Right renal cortex interstitium (tissue), 3 donors: ENCODE results near the gene GMIP. TPM values are rescaled to one million over a fixed set of nuclear protein-coding genes. Genes with fewer than 3 reads are reported as not detected.
"Not testable (repeated sequence)": the region's sequence is repeated elsewhere in the genome, so short reads cannot be mapped to it uniquely, and the experiment has no call there.

ENCODE experiments used
- DNase-seq, 3 donors: peaks; one replicate each; pipeline ENCODE4 v3.0.0-alpha.2; 2013; ENCODE audit warnings: low read depth in 3 of 3, low spot score in 2 of 3
- polyA plus RNA-seq, 3 donors: library from polyadenylated mRNA; unstranded; fragments of 120-200 nt; gene quantifications; one replicate each; pipeline ENCODE4 v1.2.1, GENCODE V29; 2013; ENCODE audit not compliant: insufficient read length in 3 of 3

GMIP gene
- polyA plus RNA-seq, 3 donors, result 4.1 to 4.5 (median 4.1) TPM

DNA sequence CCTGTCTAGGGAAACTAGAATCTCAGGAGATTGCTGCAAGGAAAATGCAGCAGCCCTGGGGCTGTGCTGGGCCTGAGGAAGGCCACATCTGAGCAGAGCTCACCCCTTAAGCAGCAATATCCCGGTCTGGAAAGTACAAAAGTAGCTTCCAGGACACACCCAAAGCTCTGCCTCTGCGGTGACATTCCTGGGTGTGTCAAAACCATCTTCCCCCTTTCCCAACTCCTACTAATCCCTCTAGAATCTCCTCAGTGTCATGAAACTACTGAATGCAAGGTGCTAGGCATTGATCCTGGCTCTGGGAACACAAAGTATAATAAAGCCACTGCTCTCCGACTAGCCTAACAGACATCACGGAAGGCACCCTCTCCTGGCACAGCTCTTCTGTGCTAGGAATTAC, 30.0 kb downstream of the GMIP start:
- no peak for DNase-seq

DNA sequence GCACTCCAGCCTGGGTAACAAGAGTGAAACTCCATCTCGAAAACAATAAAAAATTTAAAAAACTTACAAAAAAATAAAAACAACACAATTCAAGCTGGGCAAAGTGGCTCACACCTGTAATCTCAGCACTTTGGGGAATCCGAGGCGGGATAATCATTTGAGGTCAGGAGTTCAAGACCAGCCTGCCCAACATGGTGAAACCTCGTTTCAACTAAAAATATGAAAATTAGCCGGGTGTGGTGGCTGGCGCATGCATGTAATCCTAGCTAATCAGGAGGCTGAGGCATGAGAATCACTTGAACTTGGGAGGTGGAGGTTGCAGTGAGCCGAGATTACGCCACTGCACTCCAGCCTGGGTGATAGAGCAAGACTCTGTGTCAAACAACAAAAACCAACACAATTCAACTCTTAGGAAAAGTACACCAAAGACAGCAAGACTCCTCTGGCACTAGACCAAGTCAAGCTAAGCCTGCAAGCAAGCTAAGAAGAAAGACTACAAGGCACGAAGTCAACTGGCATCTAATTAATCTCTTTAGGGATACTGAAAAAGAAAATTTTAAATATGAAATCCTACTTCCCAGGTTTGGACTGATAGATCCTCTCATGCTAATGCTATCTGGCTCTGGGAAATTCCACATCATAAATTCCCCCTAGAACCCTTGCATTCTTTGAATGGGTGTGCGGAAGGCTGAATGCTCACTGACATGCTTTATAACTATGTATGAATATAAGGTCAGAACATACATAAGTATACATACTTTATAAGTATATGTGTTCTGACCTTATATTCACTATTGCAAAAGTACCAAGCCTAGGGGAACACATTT, 32.9 kb downstream of the GMIP start:
- DNase-seq, result no peak

DNA sequence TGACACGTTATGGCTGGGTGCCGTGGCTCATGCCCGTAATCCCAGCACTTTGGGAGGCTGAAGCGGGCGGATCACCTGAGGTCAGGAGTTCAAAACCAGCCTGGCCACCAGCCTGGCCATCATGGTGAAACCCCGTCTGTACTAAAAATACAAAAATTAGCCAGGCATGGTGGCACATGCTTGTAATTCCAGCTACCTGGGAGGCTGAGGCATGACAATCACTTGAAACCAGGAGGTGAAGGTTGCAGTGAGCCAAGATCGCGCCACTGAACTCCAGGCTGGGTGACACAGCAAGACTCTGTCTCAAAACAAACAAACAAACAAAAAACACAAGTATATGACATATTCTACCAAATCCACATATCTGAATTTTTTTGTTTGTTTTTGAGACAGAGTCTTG, 36.8 kb downstream of the GMIP start:
- not testable (repeated sequence) for DNase-seq

DNA sequence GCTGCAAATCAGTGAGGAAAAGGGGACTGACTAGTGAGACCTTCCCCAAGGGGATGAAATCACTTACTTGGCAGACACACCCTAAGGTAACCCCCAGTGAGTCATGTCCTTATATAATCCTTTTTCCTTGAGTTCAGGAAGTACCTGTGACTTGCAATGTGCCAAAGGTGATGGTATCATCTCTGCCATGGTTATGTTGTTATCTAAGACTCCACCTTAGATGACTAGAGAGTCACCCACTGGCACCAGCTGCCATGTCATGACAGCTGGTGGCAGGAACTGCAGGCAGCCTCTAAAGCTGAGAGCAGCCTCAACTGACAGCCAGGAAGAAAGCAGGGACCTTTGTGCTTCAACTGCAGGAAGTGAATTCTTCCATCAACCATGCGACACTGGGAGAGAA, 37.4 kb downstream of the GMIP start:
- DNase-seq, result no peak

DNA sequence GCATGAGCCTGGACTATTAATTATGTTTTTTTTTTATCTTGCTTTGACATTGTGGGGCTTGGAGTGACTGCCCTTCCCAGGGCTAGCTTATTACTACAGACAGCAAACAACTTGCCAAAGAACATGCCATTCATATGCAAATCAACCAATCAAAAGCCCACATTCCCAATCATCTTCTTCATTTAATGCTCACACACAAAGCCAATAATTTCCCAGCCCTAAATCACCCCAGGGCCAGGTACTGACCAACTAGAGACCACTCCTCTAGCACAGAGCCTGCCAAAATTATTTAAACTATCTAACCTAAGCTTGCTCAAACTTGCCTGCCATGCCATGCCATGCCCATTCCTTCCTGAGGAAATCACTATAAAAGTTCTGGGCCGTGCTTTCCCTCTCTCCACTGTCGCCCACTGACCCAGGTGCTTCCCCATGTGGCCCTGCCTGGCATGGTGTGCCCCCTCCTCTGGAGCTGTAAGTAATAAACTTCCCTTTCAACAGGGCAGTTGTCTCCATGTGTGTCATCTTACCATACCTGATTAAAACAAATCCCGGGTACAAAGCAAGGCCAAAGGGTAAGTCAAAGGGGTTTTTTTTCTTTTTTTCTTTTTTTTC, 40.6 kb downstream of the GMIP start:
- no peak for DNase-seq

DNA sequence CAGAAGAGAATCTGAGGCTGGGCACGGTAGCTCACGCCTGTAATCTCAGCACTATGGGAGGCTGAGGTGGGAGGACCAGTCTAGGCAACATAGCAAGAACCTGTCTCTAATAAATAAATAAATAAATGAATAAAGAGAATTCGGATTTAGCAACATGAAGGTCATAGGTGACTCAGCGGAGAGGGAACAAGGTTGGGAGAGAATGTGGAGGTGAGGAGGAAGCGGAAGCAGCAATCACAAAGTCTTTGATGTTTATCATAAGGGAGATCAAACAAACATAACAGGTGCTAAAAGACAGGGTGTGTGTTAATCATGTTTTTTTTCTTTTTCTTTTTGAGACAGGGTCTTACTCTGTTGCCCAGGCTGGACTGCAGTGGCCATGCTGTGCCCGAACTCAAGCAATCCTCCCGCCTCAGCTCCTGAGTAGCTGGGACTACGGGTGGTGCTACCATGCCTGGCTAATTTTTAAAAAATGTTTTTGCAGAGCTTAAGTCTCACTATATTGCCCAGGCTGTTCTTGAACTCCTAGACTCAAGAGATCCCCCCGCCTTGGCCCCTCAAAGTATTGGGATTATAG, 41.2 kb downstream of the GMIP start:
- no peak for DNase-seq

DNA sequence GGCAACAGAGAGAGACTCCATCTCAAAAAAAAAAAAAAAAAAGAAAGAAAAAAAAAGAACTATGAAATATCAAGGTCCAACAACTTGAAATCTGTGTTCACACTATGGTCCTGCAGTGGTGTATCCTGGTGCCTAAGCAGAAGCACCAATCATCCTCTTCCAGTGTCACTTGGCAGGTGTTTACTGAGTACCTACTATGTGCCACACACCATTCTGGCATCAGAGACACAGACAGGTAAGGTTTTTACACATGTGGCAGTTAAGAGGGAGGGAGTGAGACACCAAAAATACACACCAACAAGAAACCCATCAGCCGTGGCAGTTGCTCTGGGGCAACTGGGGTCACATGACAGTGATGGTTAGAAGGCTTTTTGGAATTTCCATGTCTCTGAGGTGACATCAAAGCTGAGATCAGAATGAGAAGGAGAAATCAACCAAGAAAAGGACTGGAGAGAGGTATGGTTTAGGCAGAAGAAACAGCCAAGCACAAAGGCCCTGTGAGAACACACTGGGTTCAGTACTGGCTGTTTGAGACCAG, 42.6 kb downstream of the GMIP start:
- DNase-seq, result no peak

DNA sequence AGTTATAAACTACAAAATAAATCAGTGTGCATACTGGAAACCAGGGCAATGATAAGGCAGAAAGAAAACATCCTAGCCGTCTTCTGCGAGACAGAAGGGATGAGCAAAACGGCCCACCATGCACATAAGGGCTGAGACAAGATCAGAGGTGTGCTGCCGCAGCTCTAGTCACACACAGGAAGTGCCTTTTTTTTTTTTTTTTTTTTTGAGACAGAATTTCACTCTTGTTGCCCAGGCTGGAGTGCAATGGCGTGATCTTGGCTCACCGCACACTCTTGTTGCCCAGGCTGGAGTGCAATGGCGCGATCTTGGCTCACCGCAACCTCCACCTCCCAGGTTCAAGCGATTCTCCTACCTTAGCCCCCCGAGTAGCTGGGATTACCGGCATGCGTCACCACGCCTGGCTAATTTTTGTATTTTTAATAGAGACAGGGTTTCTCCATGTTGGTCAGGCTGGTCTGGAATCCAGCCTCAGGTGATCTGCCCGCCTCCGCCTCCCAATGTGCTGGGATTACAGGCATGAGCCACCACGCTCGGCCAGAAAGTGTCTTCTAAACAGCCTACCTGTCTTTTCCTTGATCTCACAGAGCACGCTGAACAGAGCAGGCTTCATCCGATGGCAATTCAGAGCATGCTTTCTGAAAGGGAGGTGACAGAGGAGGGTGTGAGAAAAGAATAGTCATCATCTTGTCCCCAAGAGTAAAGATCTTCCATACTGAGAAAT, 44.6 kb downstream of the GMIP start:
- not testable (repeated sequence) for DNase-seq

DNA sequence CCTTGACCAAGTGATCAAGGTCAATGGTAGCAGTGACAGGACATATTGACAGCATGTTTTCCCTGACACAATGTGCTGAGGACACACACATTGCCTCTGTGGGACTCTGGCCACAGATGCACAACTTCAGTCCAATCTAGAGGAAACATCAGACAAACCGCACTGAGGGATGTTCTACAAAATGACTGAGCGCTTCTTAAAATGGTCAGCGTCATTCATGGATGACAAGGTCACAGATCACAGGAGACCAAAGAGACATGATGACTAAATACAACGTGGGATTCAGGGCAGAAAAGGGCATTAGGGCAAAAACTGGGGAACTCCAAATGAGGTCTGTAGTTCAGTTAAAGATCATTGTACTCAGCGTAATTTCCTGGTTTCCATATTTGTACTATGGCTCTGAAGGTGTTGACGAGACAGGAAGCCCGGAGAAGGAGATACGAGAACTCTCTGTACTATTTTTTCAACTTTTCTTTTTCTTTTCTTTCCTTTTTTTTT, 45.6 kb downstream of the GMIP start:
- DNase-seq, result no peak

DNA sequence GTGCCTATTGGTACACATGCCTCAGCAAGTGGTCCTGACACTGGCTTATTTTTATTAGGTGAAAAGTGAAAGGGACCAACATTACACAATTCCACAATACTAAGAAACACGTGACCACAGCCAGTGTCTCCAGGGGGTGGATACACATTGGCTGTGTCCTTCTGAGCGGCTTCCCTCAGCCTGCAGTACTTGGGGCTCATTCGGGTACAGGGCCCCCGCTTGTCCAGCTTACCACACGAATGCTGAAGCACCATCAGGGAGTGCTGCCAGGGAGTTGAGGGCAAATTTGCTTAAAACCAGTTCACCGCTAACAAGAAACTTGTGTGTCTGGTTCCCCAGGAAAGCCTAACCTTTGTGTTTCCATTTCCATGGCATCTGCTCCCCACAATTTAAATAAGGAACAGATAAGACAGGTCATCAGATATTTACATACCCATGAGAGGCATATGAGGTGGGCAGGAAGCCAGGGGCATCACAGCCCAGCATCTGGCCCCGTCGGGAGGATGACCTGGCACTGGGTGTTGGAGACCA, 48.2 kb downstream of the GMIP start:
- DNase-seq, result no peak

DNA sequence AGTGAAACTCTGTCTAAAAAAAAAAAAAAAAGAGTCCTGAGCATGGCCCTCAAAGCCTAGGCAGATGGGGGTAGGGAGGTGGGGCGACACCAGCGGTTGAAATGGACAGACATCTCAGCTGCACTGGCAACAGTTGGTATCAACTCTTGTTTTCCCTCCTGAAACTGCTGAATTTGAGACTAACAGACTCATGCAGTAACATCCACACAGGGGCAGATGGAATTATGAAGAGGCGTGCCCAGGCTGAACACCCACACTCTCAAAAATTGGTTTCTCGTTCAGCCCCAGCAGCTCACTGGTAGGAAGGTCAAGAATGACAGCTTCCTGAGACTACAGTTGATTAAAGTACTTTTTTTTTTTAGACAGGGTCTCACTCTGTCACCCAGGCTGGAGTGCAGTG, 49.1 kb downstream of the GMIP start:
- no peak for DNase-seq

DNA sequence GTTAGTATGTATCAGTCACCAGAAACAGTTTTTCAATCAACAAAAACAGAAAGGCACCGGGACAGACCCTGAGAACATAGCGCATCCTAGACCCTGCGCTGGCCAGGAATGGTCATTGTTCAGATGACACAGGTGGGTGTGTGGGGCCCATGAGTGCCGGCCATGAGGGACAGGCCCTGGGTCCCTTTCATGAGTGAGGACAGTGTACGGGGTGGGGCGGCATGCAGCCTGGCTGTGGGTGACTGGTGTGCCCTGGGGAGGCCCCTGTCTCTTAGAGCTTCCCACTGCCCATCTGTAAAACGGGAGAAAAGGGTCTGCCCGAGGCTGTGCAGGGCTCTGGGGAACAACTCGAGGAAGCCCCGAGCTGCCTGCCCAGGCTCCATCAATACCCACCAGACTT, 50.8 kb downstream of the GMIP start:
- DNase-seq, result no peak

DNA sequence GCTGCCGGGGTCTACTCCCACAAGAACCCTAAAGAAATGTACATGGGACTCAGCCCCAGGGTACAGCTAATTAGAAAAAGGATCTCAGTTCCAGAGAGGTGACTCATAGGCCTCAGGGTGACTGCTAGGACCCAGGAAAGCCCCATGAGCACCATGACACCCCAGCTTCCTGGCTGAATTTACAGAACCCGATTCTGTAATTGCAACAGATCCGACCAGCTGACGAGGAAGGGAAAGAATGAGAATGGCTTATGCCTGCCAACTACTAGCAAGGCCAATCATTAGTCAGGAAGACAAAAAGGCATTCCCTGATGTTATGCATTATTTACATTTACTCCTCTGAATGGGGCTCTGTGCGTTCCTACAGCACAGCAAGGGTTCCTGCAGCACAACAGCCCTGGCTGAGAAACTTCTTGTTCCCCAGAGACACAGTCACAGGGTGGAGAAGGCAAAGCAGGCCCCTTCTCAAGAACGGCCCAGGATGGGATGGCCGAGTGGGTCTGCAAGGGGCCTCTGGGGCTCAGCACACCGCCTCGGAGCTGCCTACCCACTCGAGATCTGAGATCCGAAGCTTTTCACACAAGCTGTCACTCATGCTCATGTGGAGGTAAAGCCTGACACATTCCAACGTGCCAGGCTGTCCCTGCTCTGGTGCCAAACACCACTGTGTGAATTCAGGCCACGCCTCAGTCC, 52.2 kb downstream of the GMIP start:
- no peak for DNase-seq

DNA sequence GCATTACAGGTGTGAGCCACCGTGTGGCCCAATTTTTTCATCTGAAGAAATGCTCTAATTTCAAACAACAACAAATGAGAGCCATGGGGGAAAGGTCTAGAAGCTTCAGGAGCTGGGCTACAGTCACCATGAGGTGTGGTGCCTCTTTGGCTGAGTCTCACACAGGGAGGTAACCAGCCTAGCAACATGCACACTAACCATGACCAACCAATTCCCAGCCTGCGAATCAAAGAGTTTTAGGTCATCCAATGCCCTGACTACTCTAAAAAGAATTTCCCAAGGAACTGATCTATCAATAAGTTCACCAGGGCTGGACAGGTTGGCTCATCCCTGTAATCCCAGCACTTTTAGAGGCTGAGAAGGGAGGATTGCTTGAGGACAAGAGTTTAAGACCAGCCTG, 54.9 kb downstream of the GMIP start:
- no peak for DNase-seq

DNA sequence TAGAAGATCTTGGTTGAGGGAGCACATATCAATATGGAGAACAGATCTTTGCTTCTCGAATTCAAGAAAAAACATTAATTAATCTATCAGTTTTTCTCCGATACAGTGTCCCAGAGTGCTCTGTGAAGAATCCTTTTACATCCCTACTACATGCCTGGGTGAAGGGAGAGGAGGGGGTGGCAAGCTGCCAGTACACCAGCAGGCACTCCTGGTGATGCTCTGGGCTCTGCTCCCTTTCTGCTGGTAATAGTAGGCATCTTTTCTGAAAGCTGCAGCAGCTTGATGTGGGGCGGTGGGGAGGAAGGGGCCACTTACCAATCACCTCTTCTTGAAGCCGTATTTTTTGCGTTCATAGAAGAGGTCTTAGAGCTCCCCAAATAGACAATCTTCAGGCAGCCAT, 55.7 kb downstream of the GMIP start:
- no peak for DNase-seq

DNA sequence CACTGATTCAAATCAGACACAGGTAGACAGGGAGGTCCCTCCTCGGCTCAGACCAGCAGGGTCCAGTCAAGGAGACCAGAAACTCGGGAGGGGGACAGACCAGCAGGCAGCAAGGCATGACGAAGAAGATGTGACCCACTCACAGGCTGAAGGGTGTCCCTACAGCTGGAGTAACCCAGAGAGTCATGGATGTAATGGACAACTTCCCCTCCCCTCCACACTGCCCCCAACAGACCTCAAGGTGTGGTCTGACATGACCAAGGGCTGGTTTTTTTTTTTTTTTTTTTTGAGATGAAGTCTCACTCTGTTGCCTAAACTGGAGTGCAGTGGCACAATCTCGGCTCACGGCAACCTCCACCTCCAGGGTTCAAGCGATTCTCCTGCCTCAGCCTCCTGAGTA, 59.1 kb downstream of the GMIP start:
- DNase-seq, result no peak

DNA sequence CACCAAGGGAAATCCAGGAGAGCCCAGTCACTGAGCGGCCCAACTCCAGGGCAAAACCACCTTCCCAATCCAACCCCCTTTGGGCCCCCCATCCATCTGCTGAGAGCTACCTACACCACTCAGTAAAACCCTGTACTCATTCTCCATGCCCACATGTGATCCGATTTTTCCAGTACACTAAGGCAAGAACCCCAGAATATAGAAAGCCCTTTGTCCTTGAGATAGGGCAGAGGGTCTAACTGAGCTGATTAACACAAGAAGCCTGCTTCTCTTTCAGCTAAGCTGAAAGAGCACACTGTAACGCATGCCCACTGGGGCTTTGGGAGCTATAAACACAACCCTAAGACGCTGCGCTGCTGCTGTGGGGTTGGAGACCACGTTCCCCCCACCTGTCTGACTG, 61.0 kb downstream of the GMIP start:
- no peak for DNase-seq

DNA sequence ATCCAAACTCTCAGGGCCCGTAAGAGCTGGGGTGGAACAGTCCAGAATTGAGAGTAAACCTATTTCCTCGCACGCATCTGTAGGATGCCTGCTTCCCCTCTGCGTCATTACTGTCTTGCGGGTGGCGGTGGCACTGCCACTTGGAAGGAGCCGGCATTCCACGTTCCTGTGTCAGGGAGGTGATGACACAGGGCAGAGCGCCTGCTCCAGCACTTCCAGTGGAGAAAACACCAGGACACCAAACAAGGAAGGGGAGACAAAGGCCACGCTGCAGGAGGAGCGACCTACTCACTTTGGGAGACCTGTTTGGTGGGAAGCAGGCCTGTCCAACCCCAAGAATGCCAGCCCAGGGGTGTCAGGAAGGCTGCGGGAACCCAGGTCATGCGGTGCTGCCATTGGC, 62.1 kb downstream of the GMIP start:
- no peak for DNase-seq

DNA sequence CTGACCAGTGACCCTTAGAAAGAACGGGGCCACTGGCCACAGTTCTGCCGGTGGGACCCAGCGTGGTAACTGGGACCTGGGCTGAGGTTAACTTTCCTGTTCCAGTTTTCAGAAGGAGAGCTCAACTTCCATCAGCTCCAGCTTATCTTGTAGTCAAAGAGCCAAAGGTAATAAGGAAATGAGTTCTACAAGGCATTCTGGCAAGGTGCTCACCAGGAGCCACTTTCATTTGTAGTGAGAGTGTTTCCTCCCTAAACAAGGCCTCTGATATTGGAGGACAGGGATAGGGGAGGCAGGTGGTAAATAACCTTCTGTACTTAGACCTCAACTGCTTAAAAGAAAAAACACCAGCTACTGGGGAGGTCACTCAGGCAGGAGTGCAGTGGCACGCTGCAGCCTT, 63.0 kb downstream of the GMIP start:
- DNase-seq, result no peak
